ENCODE data around the gene ROGDI. TPM values are rescaled to one million over a fixed set of nuclear protein-coding genes. Genes with fewer than 3 reads are reported as not detected.

The ROGDI gene
- total and polyA plus RNA-seq, 4 donors, result 11.4 to 42.9 (median 19.3) TPM

- intact Hi-C loops (cut with DNase I), result no loop called here
- H3K4me3 ChIP-seq (ENCODE audit: low read length in 2 of 2), result no peak overlapping the region
- H3K27me3 ChIP-seq (ENCODE audit: control insufficient read depth in 1 of 2, insufficient read depth in 2 of 2, low read length in 1 of 2), result no peaks in the 10 kb centered on the region
- WGBS, 2 donors, result 94% methylated on average over 13 to 16 of the region's 16 CpGs
- H3K9me3 ChIP-seq (ENCODE audit: control insufficient read depth, low read length), result no peaks in the 10 kb centered on the region
- ATAC-seq (ENCODE audit: low FRiP score) (no peak), DNase-seq (no peak)
- H3K36me3 ChIP-seq (ENCODE audit: control insufficient read depth in 1 of 2, insufficient read depth in 2 of 2, low read length in 1 of 2), result no peaks in the 10 kb centered on the region
- no peaks in the 10 kb centered on the region for H3K4me1 ChIP-seq (ENCODE audit: control insufficient read depth in 1 of 2, insufficient read depth in 2 of 2, low read length in 2 of 2)
- no peak overlapping the region for H3K27ac ChIP-seq (ENCODE audit: low read depth in 1 of 2, low read length in 2 of 2)
Measured at GRCh38 chr16:4798456-4798855, 4.0 kb downstream of the ROGDI start.

- Histone ChIP-seq H3K4me3 (ENCODE audit: low read length in 2 of 2) (no peak overlapping the region), H3K27ac (ENCODE audit: low read depth in 1 of 2, low read length in 2 of 2) (no peak overlapping the region), H3K9me3 (ENCODE audit: control insufficient read depth, low read length) (no peaks in the 10 kb centered on the region), H3K27me3 (ENCODE audit: control insufficient read depth in 1 of 2, insufficient read depth in 2 of 2, low read length in 1 of 2) (no peaks in the 10 kb centered on the region), H3K36me3 (ENCODE audit: control insufficient read depth in 1 of 2, insufficient read depth in 2 of 2, low read length in 1 of 2) (no peaks in the 10 kb centered on the region), H3K4me1 (ENCODE audit: control insufficient read depth in 1 of 2, insufficient read depth in 2 of 2, low read length in 2 of 2) (no peaks in the 10 kb centered on the region)
- DNase-seq, result no peak
- WGBS, 2 donors, result 93% methylated on average over 22 of the region's 22 CpGs
- ATAC-seq (ENCODE audit: low FRiP score), result no peak
- intact Hi-C loops (cut with DNase I), result no loop called here
Measured at GRCh38 chr16:4797805-4798252, 4.6 kb downstream of the ROGDI start.

GRCh38 chr16:4796982-4797804 lies 5.2 kb downstream of the ROGDI start:
- no peak for DNase-seq
- H3K27me3 ChIP-seq (ENCODE audit: control insufficient read depth in 1 of 2, insufficient read depth in 2 of 2, low read length in 1 of 2), result no peaks in the 10 kb centered on the region

GRCh38 chr16:4795828-4796572 lies 6.4 kb downstream of the ROGDI start:
- no peak overlapping the region for H3K27ac ChIP-seq (ENCODE audit: low read depth in 1 of 2, low read length in 2 of 2)
- H3K9me3 ChIP-seq (ENCODE audit: control insufficient read depth, low read length), result peaks cover 1% of the 10 kb centered on the region
- intact Hi-C loops (cut with DNase I), result no loop called here
- no peaks in the 10 kb centered on the region for H3K4me1 ChIP-seq (ENCODE audit: control insufficient read depth in 1 of 2, insufficient read depth in 2 of 2, low read length in 2 of 2)
- 91 to 92% methylated on average over 30 of the region's 30 CpGs for WGBS, 2 donors
- no peak overlapping the region for H3K4me3 ChIP-seq (ENCODE audit: low read length in 2 of 2)
- H3K27me3 ChIP-seq (ENCODE audit: control insufficient read depth in 1 of 2, insufficient read depth in 2 of 2, low read length in 1 of 2), result no peaks in the 10 kb centered on the region
- DNase-seq (no peak), ATAC-seq (ENCODE audit: low FRiP score) (no peak)
- H3K36me3 ChIP-seq (ENCODE audit: control insufficient read depth in 1 of 2, insufficient read depth in 2 of 2, low read length in 1 of 2), result no peaks in the 10 kb centered on the region

More at GRCh38 chr16:4796982-4797804, 5.2 kb downstream of the ROGDI start:
- H3K36me3 ChIP-seq (ENCODE audit: control insufficient read depth in 1 of 2, insufficient read depth in 2 of 2, low read length in 1 of 2), result no peaks in the 10 kb centered on the region
- no peak for ATAC-seq (ENCODE audit: low FRiP score)
- 86 to 90% methylated on average over 21 of the region's 21 CpGs for WGBS, 2 donors
- H3K27ac ChIP-seq (ENCODE audit: low read depth in 1 of 2, low read length in 2 of 2), result no peak overlapping the region
- H3K4me1 ChIP-seq (ENCODE audit: control insufficient read depth in 1 of 2, insufficient read depth in 2 of 2, low read length in 2 of 2), result no peaks in the 10 kb centered on the region
- no peaks in the 10 kb centered on the region for H3K9me3 ChIP-seq (ENCODE audit: control insufficient read depth, low read length)
- no peak overlapping the region for H3K4me3 ChIP-seq (ENCODE audit: low read length in 2 of 2)
- intact Hi-C loops (cut with DNase I), result no loop called here

GRCh38 chr16:4795181-4795827 lies 7.1 kb downstream of the ROGDI start, which contains the start of gene SMIM22:
TSS of gene SMIM22 (plus strand) at chr16:4795369. CDS start at chr16:4795735, 366 bp downstream.
- 63% methylated on average over 14 of the region's 14 CpGs for WGBS, 2 donors
- H3K27me3 ChIP-seq (ENCODE audit: control insufficient read depth in 1 of 2, insufficient read depth in 2 of 2, low read length in 1 of 2), result no peaks in the 10 kb centered on the region
- DNase-seq (no peak), ATAC-seq (ENCODE audit: low FRiP score) (no peak)
- peaks cover 1% of the 10 kb centered on the region for H3K9me3 ChIP-seq (ENCODE audit: control insufficient read depth, low read length)
- intact Hi-C loops (cut with DNase I), result no loop called here
- H3K4me3 ChIP-seq (ENCODE audit: low read length in 2 of 2), result no peak within 1 kb of the TSS
- no peaks in the 10 kb centered on the region for H3K36me3 ChIP-seq (ENCODE audit: control insufficient read depth in 1 of 2, insufficient read depth in 2 of 2, low read length in 1 of 2)
- H3K4me1 ChIP-seq (ENCODE audit: control insufficient read depth in 1 of 2, insufficient read depth in 2 of 2, low read length in 2 of 2), result no peaks in the 10 kb centered on the region
- H3K27ac ChIP-seq (ENCODE audit: low read depth in 1 of 2, low read length in 2 of 2), result no peak within 1 kb of the TSS

GRCh38 chr16:4792951-4793513 lies 9.4 kb downstream of the ROGDI start:
- Histone ChIP-seq H3K36me3 (ENCODE audit: control insufficient read depth in 1 of 2, insufficient read depth in 2 of 2, low read length in 1 of 2) (no peaks in the 10 kb centered on the region), H3K27me3 (ENCODE audit: control insufficient read depth in 1 of 2, insufficient read depth in 2 of 2, low read length in 1 of 2) (no peaks in the 10 kb centered on the region), H3K4me1 (ENCODE audit: control insufficient read depth in 1 of 2, insufficient read depth in 2 of 2, low read length in 2 of 2) (no peaks in the 10 kb centered on the region), H3K9me3 (ENCODE audit: control insufficient read depth, low read length) (peaks cover 1% of the 10 kb centered on the region), H3K27ac (ENCODE audit: low read depth in 1 of 2, low read length in 2 of 2) (no peak overlapping the region), H3K4me3 (ENCODE audit: low read length in 2 of 2) (no peak overlapping the region)
- ATAC-seq (ENCODE audit: low FRiP score) (no peak), DNase-seq (no peak)
- intact Hi-C loops (cut with DNase I), result no loop called here
- 67 to 74% methylated on average over 13 of the region's 13 CpGs for WGBS, 2 donors

GRCh38 chr16:4790871-4791270 lies 11.6 kb downstream of the ROGDI start:
- WGBS, 2 donors, result 69 to 70% methylated on average over 10 of the region's 10 CpGs
- ATAC-seq (ENCODE audit: low FRiP score) (no peak), DNase-seq (no peak)
- Histone ChIP-seq H3K27me3 (ENCODE audit: control insufficient read depth in 1 of 2, insufficient read depth in 2 of 2, low read length in 1 of 2) (no peaks in the 10 kb centered on the region), H3K27ac (ENCODE audit: low read depth in 1 of 2, low read length in 2 of 2) (no peak overlapping the region), H3K9me3 (ENCODE audit: control insufficient read depth, low read length) (peaks cover 1% of the 10 kb centered on the region), H3K36me3 (ENCODE audit: control insufficient read depth in 1 of 2, insufficient read depth in 2 of 2, low read length in 1 of 2) (no peaks in the 10 kb centered on the region), H3K4me1 (ENCODE audit: control insufficient read depth in 1 of 2, insufficient read depth in 2 of 2, low read length in 2 of 2) (no peaks in the 10 kb centered on the region), H3K4me3 (ENCODE audit: low read length in 2 of 2) (no peak overlapping the region)
- intact Hi-C loops (cut with DNase I), result no loop called here

- intact Hi-C loops (cut with DNase I), result no loop called here
- WGBS, 2 donors, result 86% methylated on average over 10 of the region's 10 CpGs
Measured at GRCh38 chr16:4790261-4790660, 12.2 kb downstream of the ROGDI start.

More at GRCh38 chr16:4790261-4790660, 12.2 kb downstream of the ROGDI start:
- no peak overlapping the region for H3K4me3 ChIP-seq (ENCODE audit: low read length in 2 of 2)
- no peaks in the 10 kb centered on the region for H3K4me1 ChIP-seq (ENCODE audit: control insufficient read depth in 1 of 2, insufficient read depth in 2 of 2, low read length in 2 of 2)
- peaks cover 1% of the 10 kb centered on the region for H3K9me3 ChIP-seq (ENCODE audit: control insufficient read depth, low read length)
- ATAC-seq (ENCODE audit: low FRiP score) (no peak), DNase-seq (no peak)
- H3K27me3 ChIP-seq (ENCODE audit: control insufficient read depth in 1 of 2, insufficient read depth in 2 of 2, low read length in 1 of 2), result no peaks in the 10 kb centered on the region
- no peak overlapping the region for H3K27ac ChIP-seq (ENCODE audit: low read depth in 1 of 2, low read length in 2 of 2)
- no peaks in the 10 kb centered on the region for H3K36me3 ChIP-seq (ENCODE audit: control insufficient read depth in 1 of 2, insufficient read depth in 2 of 2, low read length in 1 of 2)

All from aorta (tissue), 5 donors.